Mesenchymal stem cell (in vitro differentiated cells and primary cell): ENCODE data around the gene GRP.
A peak's percentile ranks its signal among the peaks of the same experiment; 100 is the strongest.

Experiments
- DNase-seq: peaks from one replicate; pipeline ENCODE4 v3.0.0-alpha.2; 2013
- H2AFZ ChIP-seq: one replicate; pipeline ENCODE4 v1.6.1; 2013; ENCODE audit warnings: low read depth, mild to moderate bottlenecking, control low read depth, inconsistent platforms, low read length, moderate library complexity
- H2AK5ac ChIP-seq: 2 replicates; pipeline ENCODE4 v1.6.1; 2013; ENCODE audit warnings: low read length, moderate library complexity, mild to moderate bottlenecking, inconsistent platforms; ENCODE audit not compliant: severe bottlenecking
- H2BK120ac ChIP-seq: one replicate; pipeline ENCODE4 v1.6.1; 2013; ENCODE audit warnings: low read depth, mild to moderate bottlenecking, inconsistent platforms, low read length, moderate library complexity
- H2BK12ac ChIP-seq, 2 experiments: one replicate each; pipeline ENCODE4 v1.6.1; 2013; ENCODE audit warnings: inconsistent platforms in 2 of 2, low read length in 2 of 2, mild to moderate bottlenecking in 2 of 2, moderate library complexity in 2 of 2, control low read depth in 1 of 2
- H2BK15ac ChIP-seq: one replicate; pipeline ENCODE4 v1.6.1; 2013; ENCODE audit warnings: mild to moderate bottlenecking, low read depth, inconsistent platforms; ENCODE audit not compliant: poor library complexity, severe bottlenecking
- H2BK5ac ChIP-seq: 2 replicates; pipeline ENCODE4 v1.6.1; 2013; ENCODE audit warnings: low read depth, mild to moderate bottlenecking, low read length, control low read depth, inconsistent platforms; ENCODE audit not compliant: poor library complexity, severe bottlenecking
- H3K14ac ChIP-seq, 2 experiments: one replicate each; pipeline ENCODE4 v1.6.1; 2013; ENCODE audit warnings: inconsistent platforms in 2 of 2, low read length in 2 of 2, control low read depth in 1 of 2, mild to moderate bottlenecking in 1 of 2, moderate library complexity in 1 of 2
- H3K18ac ChIP-seq, 2 experiments: one replicate each; pipeline ENCODE4 v1.6.1; 2013; ENCODE audit warnings: inconsistent platforms in 2 of 2, low read length in 2 of 2, control low read depth in 1 of 2, low read depth in 1 of 2, mild to moderate bottlenecking in 1 of 2
- H3K23ac ChIP-seq, 2 experiments: one replicate each; pipeline ENCODE4 v1.6.1; 2013; ENCODE audit warnings: inconsistent platforms in 2 of 2, low read length in 2 of 2, mild to moderate bottlenecking in 2 of 2, moderate library complexity in 2 of 2, control low read depth in 1 of 2
- H3K27ac ChIP-seq: 2 replicates; pipeline ENCODE4 v1.5.1; 2013; ENCODE audit warnings: mild to moderate bottlenecking, moderate library complexity, low read length, control low read depth, inconsistent platforms; ENCODE audit not compliant: poor library complexity, severe bottlenecking
- H3K27me3 ChIP-seq, 2 experiments: 2 replicates each; pipeline versions ENCODE4 v1.6.1 to v1.7.0; 2013; ENCODE audit warnings: low read length in 2 of 2, mild to moderate bottlenecking in 2 of 2, moderate library complexity in 2 of 2, control low read depth in 1 of 2, inconsistent platforms in 1 of 2; ENCODE audit not compliant: control insufficient read depth in 1 of 2, insufficient read depth in 1 of 2
- H3K36me3 ChIP-seq, 2 experiments: 2 replicates each; pipeline versions ENCODE4 v1.6.1 to v1.7.0; 2013; ENCODE audit warnings: low read length in 2 of 2, control low read depth in 1 of 2, inconsistent platforms in 1 of 2, low read depth in 1 of 2, mild to moderate bottlenecking in 1 of 2; ENCODE audit not compliant: insufficient read depth in 2 of 2, control insufficient read depth in 1 of 2
- H3K4ac ChIP-seq, 2 experiments: one replicate each; pipeline ENCODE4 v1.6.1; 2013; ENCODE audit warnings: inconsistent platforms in 2 of 2, low read length in 2 of 2, mild to moderate bottlenecking in 2 of 2, moderate library complexity in 2 of 2, control low read depth in 1 of 2, low read depth in 1 of 2
- H3K4me1 ChIP-seq: 2 replicates; pipeline ENCODE4 v1.6.1; 2013; ENCODE audit warnings: low read depth, low read length, control low read depth; ENCODE audit not compliant: control insufficient read depth, insufficient read depth
- H3K4me2 ChIP-seq: 2 replicates; pipeline ENCODE4 v1.6.1; 2013; ENCODE audit warnings: low read length, mild to moderate bottlenecking, inconsistent platforms; ENCODE audit not compliant: poor library complexity, severe bottlenecking
- H3K4me3 ChIP-seq, 2 experiments: 2 replicates each; pipeline versions ENCODE4 v1.5.1 to v1.7.0; 2013; ENCODE audit warnings: low read length in 2 of 2, mild to moderate bottlenecking in 2 of 2, control low read depth in 1 of 2, low read depth in 1 of 2; ENCODE audit not compliant: insufficient read depth in 1 of 2
- H3K79me1 ChIP-seq: replicated peaks from 2 replicates; pipeline ENCODE4 v1.6.1; 2013; ENCODE audit warnings: mild to moderate bottlenecking, control low read depth, low read length, inconsistent platforms; ENCODE audit not compliant: poor library complexity, severe bottlenecking
- H3K9ac ChIP-seq: 2 replicates; pipeline ENCODE4 v1.7.0; 2013; ENCODE audit warnings: mild to moderate bottlenecking, low read length, moderate library complexity
- H3K9me3 ChIP-seq: 2 replicates; pipeline ENCODE4 v1.7.0; 2013; ENCODE audit warnings: mild to moderate bottlenecking, low read length; ENCODE audit not compliant: control insufficient read depth
- H4K8ac ChIP-seq: one replicate; pipeline ENCODE4 v1.6.1; 2013; ENCODE audit warnings: inconsistent platforms, mild to moderate bottlenecking, low read length, moderate library complexity
- H4K91ac ChIP-seq: one replicate; pipeline ENCODE4 v1.6.1; 2013; ENCODE audit warnings: mild to moderate bottlenecking, low read length, inconsistent platforms
- WGBS: methylation state at CpG from one replicate; pipeline ENCODE4 v1.1.7; 2013; ENCODE audit warnings: mixed read lengths; 5-methylcytosine and 5-hydroxymethylcytosine counted together

Gene GRP

DNA sequence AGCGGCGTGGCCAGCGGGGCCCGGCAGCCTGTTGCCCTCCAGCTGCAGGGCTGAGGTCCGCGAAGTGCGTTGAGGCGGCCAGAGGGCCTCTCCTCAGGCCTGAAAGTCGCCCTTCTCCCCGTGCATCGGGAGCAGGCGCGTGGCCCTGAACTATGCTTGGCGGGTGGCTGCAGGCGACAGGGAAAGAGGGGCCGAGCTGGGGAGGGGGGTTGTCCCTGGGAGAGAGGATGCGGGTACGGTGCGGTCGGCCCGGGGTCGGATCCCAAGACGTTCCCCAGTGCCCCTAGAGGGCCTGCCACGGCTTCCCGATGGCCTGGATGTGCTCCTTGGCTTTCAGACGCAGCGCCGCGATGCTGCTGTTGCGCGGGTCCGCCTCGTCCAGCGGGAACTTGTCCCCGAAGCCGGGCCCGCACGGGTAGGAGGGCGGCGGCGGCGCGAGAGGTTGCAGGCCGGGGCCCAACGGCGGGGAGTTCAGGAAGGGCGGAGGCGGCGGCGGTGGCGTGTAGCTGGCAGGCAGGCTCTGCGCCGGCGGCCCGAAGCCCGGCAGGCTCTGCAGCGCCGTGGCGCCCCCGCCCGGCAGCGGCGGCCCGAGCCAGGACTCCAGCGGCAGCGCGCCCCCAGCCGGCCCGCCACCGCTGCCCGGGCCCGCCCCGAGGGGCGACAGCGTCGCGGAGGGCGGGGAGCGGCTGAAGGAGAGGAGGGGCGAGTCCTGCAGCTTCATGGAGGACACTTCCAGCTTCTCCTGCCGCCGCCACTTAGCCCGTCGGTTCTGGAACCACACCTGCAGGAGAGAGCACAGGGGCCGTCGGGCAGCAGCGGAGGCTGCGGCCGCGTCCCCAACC lies 49.0 kb downstream of the GRP start:
- Histone ChIP-seq H3K36me3 (no peaks in the 10 kb centered on the region), H3K18ac (no peak overlapping the region), H3K4me2 (peak overlapping the region; percentile 61), H3K23ac (no peak overlapping the region), H3K79me1 (no peaks in the 10 kb centered on the region), H3K9me3 (no peaks in the 10 kb centered on the region), H2AFZ (peak overlapping the region; percentile 67), H3K4me1 (peaks cover 30% of the 10 kb centered on the region), H2BK120ac (no peak overlapping the region), H2BK12ac (no peak overlapping the region), H2BK15ac (no peak overlapping the region), H3K4me3 (peak overlapping the region in 1 of 2 experiments; percentile 43), H3K4ac (no peak overlapping the region), H2BK5ac (no peak overlapping the region), H4K91ac (peak overlapping the region; percentile 4), H4K8ac (no peak overlapping the region), H3K27me3 (peaks cover 95 to 98% of the 10 kb centered on the region in 2 experiments), H2AK5ac (no peak overlapping the region), H3K27ac (no peak overlapping the region), H3K14ac (peak overlapping the region in 1 of 2 experiments; percentile 93), H3K9ac (no peak overlapping the region)
- DNase-seq, result peak; percentile 18
- WGBS, result 3% methylated on average over 55 of the region's 90 CpGs

DNA sequence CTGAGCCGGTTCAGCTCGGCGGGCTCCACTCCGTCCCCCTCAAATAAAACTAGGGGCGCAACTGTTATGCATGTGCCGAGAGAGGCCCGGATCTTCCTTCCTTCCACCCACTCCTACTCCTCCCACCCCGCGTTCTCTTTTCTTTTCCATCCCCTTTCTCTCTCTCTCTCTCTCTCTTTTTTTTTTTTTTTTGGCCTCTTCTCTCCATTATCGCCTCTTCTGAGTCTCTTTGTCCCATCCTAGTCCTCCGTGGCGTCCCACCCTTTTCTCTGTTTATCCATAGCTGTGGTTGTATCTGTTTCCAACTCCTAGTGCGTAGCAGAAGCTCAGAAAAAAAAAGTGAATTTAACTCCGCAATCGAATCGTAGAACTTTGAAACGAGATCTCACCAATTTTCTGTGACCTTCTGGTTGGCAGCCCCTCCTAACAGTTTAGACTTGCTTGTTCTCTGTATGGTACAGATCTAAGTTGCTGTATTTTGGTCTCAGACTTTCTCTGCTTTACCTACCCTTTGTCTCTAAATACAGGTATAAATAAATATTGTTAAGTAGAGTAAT lies 49.7 kb downstream of the GRP start:
- H3K18ac ChIP-seq, result no peak overlapping the region
- no peaks in the 10 kb centered on the region for H3K36me3 ChIP-seq
- no peak overlapping the region for H3K4me2 ChIP-seq
- H3K9ac ChIP-seq, result no peak overlapping the region
- no peaks in the 10 kb centered on the region for H3K9me3 ChIP-seq
- 3% methylated on average over 16 of the region's 17 CpGs for WGBS
- H3K79me1 ChIP-seq, result no peaks in the 10 kb centered on the region
- H2AFZ ChIP-seq, result no peak overlapping the region
- no peak overlapping the region for H3K4ac ChIP-seq
- no peak overlapping the region for H3K27ac ChIP-seq
- DNase-seq, result no peak
- no peak overlapping the region for H2AK5ac ChIP-seq
- no peak overlapping the region for H4K8ac ChIP-seq
- no peak overlapping the region for H4K91ac ChIP-seq
- no peak overlapping the region for H2BK12ac ChIP-seq
- H3K23ac ChIP-seq, result no peak overlapping the region
- peak overlapping the region in 1 of 2 experiments; percentile 93 for H3K14ac ChIP-seq
- no peak overlapping the region for H2BK5ac ChIP-seq
- peaks cover 31% of the 10 kb centered on the region for H3K4me1 ChIP-seq
- H3K4me3 ChIP-seq, result no peak overlapping the region
- no peak overlapping the region for H2BK120ac ChIP-seq
- H3K27me3 ChIP-seq, result peaks cover 95 to 98% of the 10 kb centered on the region in 2 experiments
- no peak overlapping the region for H2BK15ac ChIP-seq

DNA sequence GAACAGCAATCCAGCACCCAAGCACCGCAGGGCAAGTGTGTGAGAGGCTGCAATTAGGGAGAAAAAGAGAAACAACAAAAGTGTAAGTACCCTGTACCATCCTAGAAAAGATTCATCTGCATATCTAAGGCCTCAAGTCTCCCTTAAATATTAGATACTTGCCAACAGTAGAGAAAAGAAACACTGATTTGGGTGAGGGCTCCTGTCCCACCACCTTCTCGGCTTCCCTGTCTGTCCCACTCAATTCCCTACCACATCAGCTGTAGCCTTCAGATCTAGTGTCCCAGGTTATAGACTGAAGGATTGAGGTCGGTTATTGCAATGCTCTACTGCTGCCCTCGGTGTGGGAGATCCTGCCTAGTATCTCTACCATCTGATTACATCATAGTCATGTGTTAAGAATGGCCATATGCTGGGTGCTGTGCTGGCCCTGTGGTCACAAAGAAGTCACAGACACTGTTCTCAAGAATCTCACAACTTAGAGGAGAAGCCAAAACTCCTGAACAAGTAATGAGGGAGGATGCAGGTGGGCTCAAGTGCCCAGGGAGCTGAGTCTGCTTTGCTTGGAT lies 50.8 kb downstream of the GRP start:
- no peak for DNase-seq
- H3K4ac ChIP-seq, result no peak overlapping the region
- no peak overlapping the region for H3K9ac ChIP-seq
- H3K27ac ChIP-seq, result no peak overlapping the region
- H3K23ac ChIP-seq, result no peak overlapping the region
- H2BK15ac ChIP-seq, result no peak overlapping the region
- H4K91ac ChIP-seq, result no peak overlapping the region
- no CpG with 5 or more reads among the region's 4 CpGs for WGBS
- H2AK5ac ChIP-seq, result no peak overlapping the region
- no peak overlapping the region for H2AFZ ChIP-seq
- H4K8ac ChIP-seq, result no peak overlapping the region
- H3K9me3 ChIP-seq, result no peaks in the 10 kb centered on the region
- no peak overlapping the region for H3K14ac ChIP-seq
- no peak overlapping the region for H3K4me3 ChIP-seq
- H2BK120ac ChIP-seq, result no peak overlapping the region
- no peaks in the 10 kb centered on the region for H3K36me3 ChIP-seq
- H3K27me3 ChIP-seq, result peaks cover 95 to 98% of the 10 kb centered on the region in 2 experiments
- H3K18ac ChIP-seq, result no peak overlapping the region
- peaks cover 29% of the 10 kb centered on the region for H3K4me1 ChIP-seq
- H3K4me2 ChIP-seq, result no peak overlapping the region
- no peak overlapping the region for H2BK12ac ChIP-seq
- H2BK5ac ChIP-seq, result no peak overlapping the region
- H3K79me1 ChIP-seq, result no peaks in the 10 kb centered on the region

DNA sequence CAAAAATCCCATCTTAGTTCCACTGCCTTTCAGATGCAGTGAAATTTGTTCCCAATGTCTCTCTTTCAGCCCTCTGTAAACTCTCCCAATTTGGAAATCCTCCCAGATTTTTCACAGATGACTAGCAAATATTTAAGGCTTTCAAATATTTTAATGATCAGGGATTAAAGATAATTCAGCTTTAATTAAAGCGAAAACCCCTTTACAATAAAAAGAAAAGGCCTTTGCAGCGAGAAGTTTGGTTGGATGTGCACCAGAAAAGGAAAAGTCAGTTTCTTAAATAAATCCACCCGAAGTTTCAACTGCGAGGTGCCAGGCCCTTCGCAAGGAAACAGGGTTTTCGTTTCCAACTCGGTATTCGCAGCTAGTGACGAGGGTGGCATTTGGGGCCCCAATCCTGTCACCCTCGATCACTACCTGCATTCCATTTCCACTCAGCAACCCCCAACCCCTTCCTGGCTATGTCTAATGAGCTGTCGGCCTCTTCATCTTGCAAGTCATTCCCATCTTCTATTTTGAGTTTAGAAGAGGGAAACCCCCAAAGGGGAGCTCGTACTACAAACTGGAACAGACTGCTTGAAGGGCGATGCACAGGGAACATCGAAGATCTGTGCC lies 51.8 kb downstream of the GRP start:
- Histone ChIP-seq H3K18ac (no peak overlapping the region), H3K27ac (no peak overlapping the region), H3K23ac (no peak overlapping the region), H2BK15ac (no peak overlapping the region), H2BK120ac (no peak overlapping the region), H3K4ac (no peak overlapping the region), H3K4me2 (no peak overlapping the region), H2AFZ (no peak overlapping the region), H3K9ac (no peak overlapping the region), H3K36me3 (no peaks in the 10 kb centered on the region), H3K14ac (no peak overlapping the region), H2BK12ac (no peak overlapping the region), H3K79me1 (no peaks in the 10 kb centered on the region), H3K27me3 (peaks cover 95 to 98% of the 10 kb centered on the region in 2 experiments), H4K91ac (no peak overlapping the region), H3K4me1 (peaks cover 29% of the 10 kb centered on the region), H2BK5ac (no peak overlapping the region), H3K9me3 (no peaks in the 10 kb centered on the region), H4K8ac (no peak overlapping the region), H2AK5ac (no peak overlapping the region), H3K4me3 (peak overlapping the region in 1 of 2 experiments; percentile 73)
- no peak for DNase-seq
- 27% methylated on average over 14 of the region's 14 CpGs for WGBS
